ENCODE measurements around the gene APOL6.
"Not testable (repeated sequence)": the region's sequence is repeated elsewhere in the genome, so short reads cannot be mapped to it uniquely, and the experiment has no call there.

The APOL6 gene

DNA sequence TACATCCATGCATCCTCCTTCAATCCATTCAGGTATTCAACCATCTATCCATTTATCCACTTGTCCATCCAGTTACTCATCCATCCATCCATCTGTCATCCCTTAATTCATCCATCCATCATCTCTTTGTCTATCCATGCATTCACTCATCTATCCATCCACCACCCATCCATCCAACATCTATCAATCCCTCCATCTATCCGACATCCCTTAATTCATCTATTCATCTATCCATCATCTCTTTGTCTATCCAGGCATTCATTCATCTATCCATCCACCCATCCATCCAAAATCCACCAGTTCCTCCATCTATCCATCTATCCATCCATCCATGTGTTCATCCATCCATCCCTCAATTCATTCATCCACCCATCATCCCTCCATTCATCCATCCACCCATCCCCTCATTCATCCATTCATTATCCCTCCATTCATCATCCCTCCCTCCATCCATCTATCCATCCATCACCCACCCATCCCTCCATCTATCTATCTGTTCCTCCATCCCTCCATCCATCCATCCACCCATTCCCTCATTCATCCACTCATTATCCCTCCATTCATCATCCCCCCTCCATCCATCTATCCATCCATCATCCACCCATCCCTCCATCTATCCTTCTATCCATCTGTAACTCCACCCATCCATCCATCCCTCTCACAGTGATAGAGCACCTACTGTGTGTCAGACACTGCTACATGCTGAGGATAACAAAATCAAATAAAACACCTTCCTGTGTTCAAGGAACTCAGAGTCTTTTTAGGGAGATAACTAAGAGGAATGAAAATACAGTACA is 29.6 kb upstream of the APOL6 start:
- no peak for DNase-seq (ENCODE audit: low read depth)

DNA sequence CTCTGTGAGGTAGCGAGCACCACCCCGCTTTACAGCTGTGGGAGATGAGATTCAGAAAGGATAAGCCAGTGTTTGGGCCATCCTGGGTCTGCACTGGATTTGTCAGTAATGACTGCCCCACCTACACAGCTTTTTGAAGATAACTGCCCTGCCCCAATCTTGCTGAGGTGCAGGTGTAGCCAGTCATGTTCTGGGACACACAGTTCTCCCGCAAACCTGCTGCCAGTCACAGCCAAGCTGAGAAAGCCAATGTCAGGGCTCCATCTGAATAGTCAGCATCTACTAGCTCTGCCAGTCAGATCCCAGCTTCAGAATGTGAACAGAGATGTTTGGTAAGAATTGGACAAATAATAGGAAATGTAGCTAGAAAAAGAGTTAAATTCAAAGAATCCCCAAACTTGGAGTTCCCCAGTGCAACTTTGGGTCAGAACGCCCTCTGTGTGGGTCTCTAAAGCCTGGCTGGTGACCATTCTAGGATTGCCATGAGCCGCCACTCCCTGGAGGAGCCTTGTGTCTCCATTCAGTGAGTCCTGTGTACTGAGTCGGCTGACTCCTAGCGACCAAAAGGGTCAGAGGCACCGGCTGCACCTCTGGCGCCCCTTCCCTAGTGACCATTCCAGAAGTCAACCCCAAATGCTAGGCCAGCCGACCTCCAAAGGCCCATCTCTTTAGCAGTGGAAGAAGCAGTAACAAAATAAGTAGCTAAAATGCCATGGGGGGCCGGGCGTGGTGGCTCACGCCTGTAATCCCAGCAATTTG is 28.7 kb upstream of the APOL6 start:
- DNase-seq (ENCODE audit: low read depth), result no peak

DNA sequence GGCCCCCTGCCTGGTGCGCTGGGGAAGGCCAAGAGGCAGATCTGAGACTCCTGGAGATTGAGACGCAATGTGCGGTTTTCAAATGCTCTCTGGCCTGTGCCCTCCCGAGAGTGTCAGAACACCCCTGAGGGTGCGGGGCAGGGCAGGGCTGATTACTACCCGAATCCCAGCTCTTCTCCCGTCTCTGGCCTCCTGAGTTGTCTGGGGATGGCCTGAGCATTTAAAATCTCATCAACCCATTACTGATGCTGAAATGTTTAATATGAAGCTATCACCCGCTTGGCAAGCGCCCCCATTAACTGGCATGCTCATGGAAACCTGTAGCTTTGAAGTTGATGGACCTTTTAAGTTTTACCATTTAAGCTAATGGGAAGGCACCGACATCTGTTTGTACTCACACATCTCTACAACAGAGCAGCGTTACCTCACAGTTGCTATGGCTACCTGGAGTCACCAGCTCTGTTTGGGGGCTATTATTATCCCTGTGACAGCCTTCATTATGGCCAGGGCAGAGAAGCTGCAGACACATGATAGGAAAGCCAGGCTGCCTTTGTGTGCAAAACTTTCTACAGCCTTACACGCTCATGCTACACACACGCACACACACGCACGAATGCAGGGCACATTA is 27.5 kb upstream of the APOL6 start:
- DNase-seq (ENCODE audit: low read depth), result no peak

DNA sequence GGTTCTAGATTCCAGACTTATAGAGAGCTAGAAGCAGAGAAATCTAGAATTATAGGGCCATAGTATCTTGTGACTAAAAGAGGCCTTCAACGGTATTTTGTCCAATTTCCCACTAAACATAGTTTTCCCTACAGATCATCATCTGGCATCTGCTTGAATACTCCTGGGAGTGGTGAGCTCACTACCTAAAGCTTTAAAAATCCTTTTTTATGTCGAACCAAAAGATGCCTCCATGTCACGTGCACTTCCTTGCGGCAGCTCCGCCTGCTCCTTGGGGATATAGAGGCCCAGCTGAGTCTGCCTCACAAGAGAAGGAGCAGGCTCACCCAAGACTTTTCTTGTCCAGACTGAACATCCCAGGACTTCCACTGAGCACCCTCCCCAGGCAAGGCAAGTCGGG is 26.8 kb upstream of the APOL6 start:
- DNase-seq (ENCODE audit: low read depth), result no peak

DNA sequence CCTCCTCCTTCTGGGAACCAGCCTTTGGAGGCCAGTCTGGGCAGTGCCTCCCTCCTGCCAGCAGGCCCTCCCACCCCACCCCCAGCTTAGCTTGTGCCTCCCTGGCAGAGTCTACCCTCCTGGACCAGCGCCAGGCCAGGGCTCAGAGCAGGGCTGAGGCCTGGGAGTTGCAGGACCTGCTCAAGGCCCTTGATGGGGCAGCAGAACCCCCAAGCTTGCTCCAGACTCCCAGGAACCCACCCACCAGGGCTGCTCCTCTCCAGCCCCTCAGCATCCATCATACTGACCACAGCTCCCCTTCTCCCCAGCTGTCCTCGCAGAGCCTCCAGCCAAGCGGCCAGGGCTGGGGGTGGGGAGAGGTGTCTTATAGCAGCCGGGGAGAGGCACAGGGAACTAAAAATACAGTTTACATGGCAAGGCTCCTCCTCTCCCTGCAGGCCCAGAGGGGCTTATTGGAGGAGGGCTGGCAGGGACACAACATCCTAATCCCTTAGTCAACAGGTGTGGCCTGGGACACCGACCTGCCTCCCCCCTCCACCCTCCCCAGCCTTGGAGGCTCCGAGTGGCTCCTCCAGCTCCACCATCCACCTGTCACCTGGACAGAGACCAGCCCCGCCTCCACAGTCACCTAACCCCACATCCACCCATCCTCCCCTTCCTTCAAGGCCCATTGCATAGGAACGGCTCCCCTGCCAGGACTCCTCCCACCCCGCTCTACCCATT is 25.9 kb upstream of the APOL6 start:
- no peak for DNase-seq (ENCODE audit: low read depth)

DNA sequence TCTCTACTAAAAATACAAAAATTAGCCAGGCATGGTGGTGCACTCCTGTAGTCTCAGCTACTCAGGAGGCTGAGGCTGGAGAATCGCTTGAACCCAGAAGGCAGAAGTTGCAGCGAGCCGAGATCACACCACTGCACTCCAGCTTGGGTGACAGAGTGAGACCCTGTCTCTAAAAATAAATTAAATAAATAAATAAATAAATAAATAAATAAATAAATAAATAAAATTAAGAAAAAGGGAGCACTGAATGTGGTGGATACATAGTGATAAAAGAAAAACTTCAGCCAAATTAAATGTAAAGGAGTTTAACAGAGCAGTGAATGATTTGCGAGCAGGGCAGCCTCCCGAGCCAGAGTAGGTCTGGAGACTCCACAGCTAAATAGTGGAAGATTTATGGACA is 24.4 kb upstream of the APOL6 start:
- not testable (repeated sequence) for DNase-seq (ENCODE audit: low read depth)

DNA sequence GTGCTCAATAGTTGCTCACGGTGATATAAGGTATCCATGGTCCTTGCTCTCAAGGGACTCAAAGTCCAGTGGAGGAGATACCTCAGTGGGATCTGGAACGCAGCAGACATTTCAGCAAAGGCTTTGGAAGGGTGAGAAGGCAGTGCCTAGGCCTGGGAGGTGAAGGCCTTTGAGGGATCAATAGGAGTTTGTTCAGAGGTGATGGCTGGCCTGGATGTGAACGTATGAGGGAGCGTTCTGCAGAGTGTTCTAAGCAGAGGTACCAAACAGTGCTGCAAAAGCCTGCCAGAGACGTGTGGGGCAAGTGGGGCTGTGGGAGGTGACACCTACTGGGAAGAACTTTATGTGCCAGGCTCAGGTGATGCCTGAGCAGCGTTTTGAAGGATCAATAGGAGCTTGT is 23.7 kb upstream of the APOL6 start:
- no peak for DNase-seq (ENCODE audit: low read depth)

GRCh38 chr22:35625763-35626432 is 22.3 kb upstream of the APOL6 start:
- no peak for DNase-seq (ENCODE audit: low read depth)

DNA sequence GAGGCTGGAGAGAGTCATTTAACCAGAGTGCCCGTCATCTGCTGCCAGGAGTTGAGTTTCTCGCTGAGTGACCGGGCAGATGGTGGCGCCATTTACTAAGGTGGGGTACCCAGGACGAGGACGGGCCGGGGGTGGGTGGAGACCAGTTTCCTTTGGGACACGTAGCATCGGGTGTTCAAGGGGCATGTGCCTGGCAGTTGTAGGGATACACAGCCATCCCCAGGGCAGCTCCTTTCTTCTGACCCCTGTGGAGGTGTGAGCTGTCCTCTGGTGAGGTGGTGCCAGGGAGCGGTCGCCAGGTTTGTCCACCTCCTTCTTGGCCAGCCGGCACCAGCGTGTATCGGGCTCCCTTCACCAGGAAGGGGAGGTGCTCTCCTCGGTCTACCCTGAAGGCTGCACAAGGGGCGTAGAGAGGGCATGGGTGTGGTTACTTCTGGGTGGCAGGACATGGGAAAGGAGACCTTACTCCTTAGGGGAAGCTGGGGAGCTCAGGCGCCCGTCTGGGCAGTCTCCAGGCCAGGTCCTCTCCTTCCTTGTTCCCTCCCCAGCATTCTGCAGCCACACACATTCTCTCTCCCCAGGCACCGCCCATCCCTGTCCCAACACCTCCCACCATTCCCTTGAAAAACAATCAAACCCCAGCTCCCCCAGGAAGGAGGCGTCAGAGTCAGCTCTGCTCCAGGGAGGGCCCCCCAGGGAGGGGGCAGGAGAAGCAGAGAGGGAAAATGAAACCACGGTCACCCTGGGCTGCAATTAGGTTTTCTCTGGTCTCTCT is 20.8 kb upstream of the APOL6 start:
- peak; percentile 48 for DNase-seq (ENCODE audit: low read depth)

DNA sequence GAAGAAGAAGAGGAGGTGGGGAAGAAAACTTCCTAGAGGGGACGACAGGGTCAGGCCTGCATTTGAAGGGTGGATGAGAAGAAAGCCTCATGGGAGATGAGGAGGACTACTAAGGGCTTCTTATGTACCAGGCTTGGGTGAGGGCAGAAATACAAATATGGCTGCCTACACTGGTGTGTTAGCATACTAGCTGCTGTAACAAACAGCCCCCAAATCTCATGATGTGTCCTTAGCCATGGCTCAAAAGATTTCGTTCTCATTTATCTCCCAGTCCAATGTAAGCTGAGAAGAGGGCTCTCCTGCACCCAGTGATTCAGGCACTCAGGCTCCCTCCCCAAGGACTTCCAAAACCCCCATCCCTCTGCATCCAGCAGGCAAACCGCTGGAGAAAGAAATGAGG is 19.5 kb upstream of the APOL6 start:
- DNase-seq (ENCODE audit: low read depth), result no peak

GRCh38 chr22:35629406-35630216 is 18.6 kb upstream of the APOL6 start:
- peak; percentile 30 for DNase-seq (ENCODE audit: low read depth)

DNA sequence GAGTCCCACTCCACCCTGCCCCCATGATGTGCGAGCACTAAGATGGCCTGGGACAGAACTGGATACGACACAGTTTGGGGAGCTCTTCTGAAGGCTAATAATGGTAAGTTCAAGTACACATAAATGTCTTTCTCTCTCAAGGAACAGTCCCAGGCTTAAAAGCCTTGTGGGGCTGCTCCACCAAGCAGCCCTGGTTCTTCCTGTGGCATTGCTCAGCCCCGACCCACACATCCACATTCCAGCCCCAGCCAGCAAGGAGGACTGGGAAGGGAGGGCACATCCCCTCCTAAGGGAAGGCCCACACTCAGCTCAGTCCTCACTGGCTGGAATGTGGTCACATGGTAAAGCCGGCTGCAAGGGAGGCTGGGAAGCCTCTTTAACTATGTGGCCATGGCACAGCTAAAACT is 17.9 kb upstream of the APOL6 start:
- no peak for DNase-seq (ENCODE audit: low read depth)

GRCh38 chr22:35630891-35631290 is 17.4 kb upstream of the APOL6 start:
- no peak for DNase-seq (ENCODE audit: low read depth)

- no peak for DNase-seq (ENCODE audit: low read depth)
These were observed 16.6 kb upstream of the APOL6 start for GRCh38 chr22:35631597-35631996.

- no peak for DNase-seq (ENCODE audit: low read depth)
These were observed 15.3 kb upstream of the APOL6 start for GRCh38 chr22:35632935-35633334.

GRCh38 chr22:35633520-35633919 is 14.7 kb upstream of the APOL6 start:
- DNase-seq (ENCODE audit: low read depth), result no peak

DNA sequence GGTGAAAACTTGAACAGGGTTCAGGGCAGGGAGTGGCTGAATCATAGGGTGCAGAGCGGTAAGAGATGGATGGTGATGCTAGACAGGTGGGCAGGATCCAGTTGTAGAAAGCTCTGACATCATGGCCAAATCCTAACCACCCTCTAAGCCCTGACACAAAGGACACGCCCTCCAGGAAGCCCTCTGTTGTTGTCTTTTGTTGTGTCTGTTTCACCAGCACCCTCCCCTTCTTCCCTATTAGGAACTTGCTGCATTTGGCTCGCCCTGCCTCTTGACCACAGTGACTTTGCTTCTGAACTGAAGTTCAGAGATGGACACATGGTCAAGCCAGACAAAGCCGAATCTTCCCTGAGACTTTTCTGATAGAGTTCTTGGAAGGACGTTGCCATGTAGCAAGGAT is 14.2 kb upstream of the APOL6 start:
- no peak for DNase-seq (ENCODE audit: low read depth)

DNA sequence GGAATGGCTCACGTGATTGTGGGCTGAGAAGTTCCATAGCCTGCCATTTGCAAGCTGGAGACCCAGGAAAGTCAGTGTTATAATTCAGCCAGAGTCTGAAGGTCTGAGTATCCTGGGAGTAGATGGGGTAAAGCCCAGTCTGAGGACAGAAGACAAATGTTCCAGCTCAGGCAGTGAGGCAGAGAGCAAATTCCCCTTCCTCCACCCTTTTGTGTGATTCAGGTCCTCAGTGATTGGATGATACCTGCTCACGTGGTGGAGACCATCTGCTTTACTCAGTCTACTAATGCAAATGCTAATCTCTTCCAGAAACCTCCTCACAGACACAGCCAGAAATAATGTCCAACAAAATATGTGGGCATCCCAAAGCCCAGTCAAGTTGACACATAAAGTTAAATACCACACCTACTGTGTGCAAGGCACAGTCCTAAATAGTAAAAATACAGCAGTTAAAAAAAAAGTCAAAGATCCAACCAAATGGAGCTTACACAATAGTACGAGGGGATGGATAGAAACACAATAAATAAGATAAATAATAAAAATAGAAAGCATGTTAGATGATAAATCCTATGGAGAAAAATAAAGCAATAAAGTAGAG is 13.2 kb upstream of the APOL6 start:
- no peak for DNase-seq (ENCODE audit: low read depth)

- DNase-seq (ENCODE audit: low read depth), result no peak
These were observed 11.0 kb upstream of the APOL6 start for GRCh38 chr22:35637254-35637653.

DNA sequence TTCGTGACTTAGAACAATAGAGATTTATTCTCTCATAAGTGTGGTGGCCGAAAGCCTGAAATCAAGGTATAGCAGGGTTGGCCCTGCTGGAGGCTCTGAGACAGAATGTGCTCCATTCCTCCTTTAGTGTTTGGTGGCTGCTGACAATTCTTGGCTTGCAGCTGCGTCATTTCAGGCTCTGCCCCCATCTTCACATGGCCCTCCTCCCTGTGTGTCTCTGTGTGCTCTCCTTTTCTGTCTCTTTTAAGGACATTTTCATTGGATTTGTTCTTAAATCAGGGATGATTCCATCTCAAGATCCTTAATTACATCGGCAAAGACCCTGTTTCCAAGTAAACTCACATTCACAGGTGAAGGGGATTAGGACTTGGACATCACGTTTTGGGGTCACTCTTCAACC is 10.2 kb upstream of the APOL6 start:
- no peak for DNase-seq (ENCODE audit: low read depth)

Measured in activated T-cell treated with anti-CD3 and anti-CD28 coated beads for 24 hours (primary cell).